ENCODE results near the gene TBC1D22A. TPM values are rescaled to one million over a fixed set of nuclear protein-coding genes. Genes with fewer than 3 reads are reported as not detected.

TBC1D22A gene
- total RNA-seq, 1 donor from 2014 or later: 15.8 TPM

DNA sequence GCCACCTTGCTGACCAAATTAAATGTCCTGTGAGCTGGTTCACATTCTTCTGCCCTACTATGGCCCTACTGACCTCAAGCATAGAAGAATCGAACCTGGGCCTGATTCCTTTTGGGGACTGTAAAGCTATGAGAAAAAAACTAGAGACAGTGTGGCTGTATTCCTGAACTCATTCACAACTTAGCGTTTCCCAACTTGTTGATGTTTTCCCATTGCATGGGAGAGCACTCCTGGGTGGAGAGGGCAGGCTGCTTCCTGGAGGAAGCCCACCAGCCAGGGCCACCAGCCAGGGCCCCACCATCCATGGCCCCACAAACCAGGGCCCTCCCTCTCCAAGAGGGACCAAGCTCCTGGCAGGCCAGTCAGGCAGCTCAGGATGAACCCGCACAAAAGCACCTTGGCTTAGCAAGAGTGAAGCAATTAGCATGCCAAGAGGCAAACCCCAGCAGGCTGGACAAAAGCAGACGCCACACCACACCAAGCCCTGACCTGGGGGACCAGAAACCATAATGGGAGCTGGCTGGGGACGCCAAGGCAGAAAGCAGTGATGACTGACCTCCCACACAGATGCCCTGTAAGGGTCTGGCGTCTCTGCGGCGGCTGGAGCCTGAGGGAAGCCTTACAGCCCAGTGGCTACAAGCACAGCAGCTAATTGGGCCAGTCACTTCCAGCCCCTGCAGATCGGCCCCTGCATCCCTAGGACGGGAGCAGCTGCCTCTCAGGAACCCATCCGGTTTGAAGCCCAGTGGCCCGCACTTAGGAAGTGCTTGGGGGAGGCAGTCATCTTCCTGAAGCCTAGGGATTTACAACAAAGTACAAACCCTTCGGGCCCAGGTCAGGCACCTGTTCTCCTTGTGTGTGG is 26.5 kb upstream of the TBC1D22A start:
- intact Hi-C loops (cut with micrococcal nuclease): loop anchor here (10.0 kb wide), 1 partner anchor 51 kb away; no protein-coding TSS in a partner anchor
- ATAC-seq: no peak
- no peak for DNase-seq

- no peak for ATAC-seq
- DNase-seq: no peak
- intact Hi-C loops (cut with micrococcal nuclease): loop anchor here (10.0 kb wide), 1 partner anchor 52 kb away; no protein-coding TSS in a partner anchor
These were observed 25.7 kb upstream of the TBC1D22A start for GRCh38 chr22:46736705-46737104.

- intact Hi-C loops (cut with micrococcal nuclease): loop anchor here (10.0 kb wide), 1 partner anchor 53 kb away; no protein-coding TSS in a partner anchor
- peak; percentile 67 for DNase-seq
- peak; percentile 9 for ATAC-seq
These were observed 25.1 kb upstream of the TBC1D22A start for GRCh38 chr22:46737105-46737975.

DNA sequence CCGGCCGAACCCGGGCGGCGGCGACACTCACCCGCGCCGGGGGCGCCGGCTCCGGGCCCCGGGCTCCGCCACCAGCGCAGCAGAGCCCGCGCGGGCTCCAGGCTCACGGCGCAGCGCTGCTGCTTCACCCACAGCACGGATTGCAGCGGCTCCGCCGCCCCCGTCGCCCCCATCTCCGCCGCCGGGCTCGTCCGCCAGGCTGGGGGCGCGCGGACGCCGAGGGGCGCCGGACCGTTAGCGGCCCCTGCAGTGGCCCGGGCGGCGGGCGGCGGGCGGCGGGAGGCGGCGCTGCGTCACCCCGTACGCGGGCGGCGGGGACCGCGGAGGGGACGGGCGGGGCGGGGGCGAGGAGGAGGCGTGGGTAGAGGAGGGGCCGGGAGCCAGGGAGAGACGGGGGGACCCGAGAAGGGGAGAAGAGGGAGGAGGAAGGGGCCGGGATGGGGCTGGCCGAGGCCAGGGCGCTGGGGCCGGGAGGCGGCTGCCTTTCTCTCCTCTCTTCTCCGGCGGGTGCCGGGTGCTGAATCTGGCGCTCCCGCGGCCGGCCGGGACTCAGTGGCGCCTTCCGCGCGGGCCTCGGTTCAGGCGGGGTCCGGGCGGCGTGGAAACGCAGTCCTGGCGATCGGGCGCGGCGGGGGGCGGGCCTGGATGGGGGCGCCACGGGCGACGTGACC is 24.3 kb upstream of the TBC1D22A start, which contains the start of gene CERK:
Gene CERK, minus strand, starts transcription at position 277 of the 671 bp plus-strand sequence. Its CDS starts 104 bp downstream, at position 173.
- intact Hi-C loops (cut with micrococcal nuclease): loop anchor here (10.0 kb wide), 1 partner anchor 53 kb away; no protein-coding TSS in a partner anchor
- ATAC-seq (peak; percentile 80), DNase-seq (peak; percentile 87)

DNA sequence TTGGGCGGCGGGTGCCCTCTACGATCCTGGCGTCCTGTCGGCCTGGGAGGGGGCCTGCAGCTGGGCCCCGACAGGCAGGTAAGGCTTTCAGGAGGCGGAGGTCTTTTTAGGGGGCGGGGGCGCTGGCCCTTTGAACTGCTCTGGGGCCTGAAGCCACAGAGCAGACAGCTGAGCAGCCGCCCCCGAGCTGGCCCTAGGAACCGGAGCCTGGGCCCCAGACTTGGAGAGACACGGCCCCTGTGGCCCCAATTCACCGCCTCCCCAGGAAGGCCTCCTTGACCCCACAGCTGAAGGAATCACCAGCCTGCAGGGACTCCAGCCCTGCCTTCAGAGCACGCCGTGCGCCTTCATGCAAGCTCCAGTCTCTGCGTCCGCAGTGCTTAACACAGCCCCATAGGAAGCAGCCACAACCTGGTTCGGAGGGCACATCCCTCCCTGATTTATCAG is 23.8 kb upstream of the TBC1D22A start:
- DNase-seq: peak; percentile 55
- peak; percentile 15 for ATAC-seq
- intact Hi-C loops (cut with micrococcal nuclease): loop anchor here (10.0 kb wide), 1 partner anchor 54 kb away; no protein-coding TSS in a partner anchor

- DNase-seq (peak; percentile 61), ATAC-seq (peak; percentile 32)
These were observed 23.2 kb upstream of the TBC1D22A start for GRCh38 chr22:46739094-46739870.

DNA sequence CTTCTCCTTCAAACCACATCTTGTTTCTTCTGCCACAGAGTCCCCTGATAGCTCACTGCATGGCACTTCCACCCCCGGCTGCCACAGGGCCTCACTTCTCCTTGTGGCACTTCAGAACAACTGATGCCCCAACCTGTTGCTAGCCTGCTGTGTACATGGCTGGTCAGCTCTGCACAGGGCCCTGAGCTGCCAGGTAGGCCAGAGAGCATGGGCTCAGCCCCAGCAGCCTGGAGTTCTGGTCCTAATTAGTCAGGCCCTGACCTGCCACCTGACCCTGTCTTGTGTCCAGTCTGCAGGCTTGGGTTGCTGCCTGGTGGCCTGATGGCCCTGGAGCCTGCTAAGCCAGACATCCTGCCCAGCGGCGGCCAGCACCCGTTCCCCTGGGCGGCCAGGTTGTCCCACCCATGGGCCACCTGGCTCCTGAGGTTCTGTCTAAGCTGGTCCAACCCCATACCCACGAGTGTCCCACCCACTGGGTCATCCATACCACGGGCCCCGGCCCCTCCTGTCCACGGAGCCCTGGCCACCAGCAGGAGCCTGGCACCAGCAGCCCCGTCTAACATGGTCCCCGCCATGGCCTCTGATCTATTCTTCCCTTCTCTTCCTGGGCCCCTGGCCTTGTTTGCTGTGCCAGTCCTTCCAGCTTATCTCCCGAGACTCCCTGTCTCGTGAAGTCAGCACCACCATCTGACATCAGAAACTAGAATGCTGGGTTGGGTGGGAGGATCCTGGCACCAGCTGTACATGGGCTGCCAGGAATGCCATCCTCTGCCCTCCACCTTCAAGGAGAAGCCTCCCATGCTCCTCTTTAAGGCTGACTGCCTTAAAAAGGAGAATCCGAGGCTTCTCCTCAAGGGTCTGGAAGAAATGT is 21.3 kb upstream of the TBC1D22A start:
- no peak for DNase-seq
- peak; percentile 20 for ATAC-seq
- intact Hi-C loops (cut with micrococcal nuclease): no loop called here

More at GRCh38 chr22:46739094-46739870, 23.2 kb upstream of the TBC1D22A start:
- intact Hi-C loops (cut with micrococcal nuclease): loop anchor here (10.0 kb wide), 1 partner anchor 54 kb away; no protein-coding TSS in a partner anchor

GRCh38 chr22:46741974-46742519 is 20.4 kb upstream of the TBC1D22A start:
- DNase-seq: no peak
- ATAC-seq: no peak

DNA sequence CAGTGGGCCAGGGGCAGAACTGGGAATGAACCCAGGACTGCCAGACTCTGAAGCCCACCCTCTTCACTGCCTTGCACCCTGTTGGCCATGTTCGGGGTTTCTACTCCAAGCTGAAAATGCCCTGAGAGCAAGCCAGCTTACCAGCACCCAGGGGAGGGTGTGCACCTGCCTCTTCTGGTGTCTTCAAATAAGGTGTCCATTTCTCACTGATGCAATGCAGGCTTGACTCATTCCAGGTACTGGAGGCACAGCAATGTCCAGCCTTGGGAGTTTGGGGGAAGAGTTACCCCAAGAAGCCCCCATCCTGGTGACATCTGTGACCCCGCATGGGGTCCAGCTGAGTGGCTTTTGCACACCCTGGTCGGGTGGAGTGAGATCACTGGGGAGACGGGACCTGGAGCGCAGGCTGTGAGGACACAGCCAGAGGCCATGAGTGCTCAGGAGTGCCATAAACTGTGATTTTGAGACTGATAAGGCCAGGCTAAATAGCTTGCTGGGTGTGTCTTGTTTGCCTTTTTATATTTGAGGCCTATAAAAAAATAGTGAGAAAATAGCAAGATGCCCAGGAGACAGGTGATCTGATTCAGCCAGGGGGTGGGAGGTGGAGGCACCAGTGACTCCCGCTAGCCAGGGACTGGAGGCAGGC is 19.8 kb upstream of the TBC1D22A start:
- intact Hi-C loops (cut with micrococcal nuclease): no loop called here
- DNase-seq (peak; percentile 20), ATAC-seq (no peak)

More at GRCh38 chr22:46741974-46742519, 20.4 kb upstream of the TBC1D22A start:
- intact Hi-C loops (cut with micrococcal nuclease): no loop called here

GRCh38 chr22:46744581-46744980 is 17.9 kb upstream of the TBC1D22A start:
- ATAC-seq (no peak), DNase-seq (peak; percentile 6)
- intact Hi-C loops (cut with micrococcal nuclease): no loop called here

DNA sequence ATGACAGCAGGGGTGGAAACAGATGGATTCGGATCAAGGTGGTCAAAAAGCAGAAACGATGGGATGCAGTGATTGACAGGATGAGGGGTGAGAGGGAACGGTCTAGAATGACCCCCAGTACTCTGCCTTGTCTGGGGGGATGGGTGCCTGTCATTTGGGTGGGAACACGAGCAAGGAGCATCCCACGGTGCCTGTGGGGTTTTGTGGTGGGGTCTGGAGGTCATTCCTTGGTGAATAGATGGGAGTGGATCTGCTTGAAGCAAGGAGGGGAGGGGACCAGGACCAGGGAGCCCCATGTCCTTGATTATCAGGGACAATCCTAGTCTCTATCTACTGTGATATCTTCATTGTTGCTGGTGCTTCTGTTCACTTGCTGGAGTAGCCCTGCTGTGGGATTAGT is 16.3 kb upstream of the TBC1D22A start:
- ATAC-seq (no peak), DNase-seq (no peak)
- intact Hi-C loops (cut with micrococcal nuclease): no loop called here

- peak; percentile 14 for DNase-seq
- ATAC-seq: no peak
- intact Hi-C loops (cut with micrococcal nuclease): no loop called here
These were observed 15.8 kb upstream of the TBC1D22A start for GRCh38 chr22:46746620-46747019.

DNA sequence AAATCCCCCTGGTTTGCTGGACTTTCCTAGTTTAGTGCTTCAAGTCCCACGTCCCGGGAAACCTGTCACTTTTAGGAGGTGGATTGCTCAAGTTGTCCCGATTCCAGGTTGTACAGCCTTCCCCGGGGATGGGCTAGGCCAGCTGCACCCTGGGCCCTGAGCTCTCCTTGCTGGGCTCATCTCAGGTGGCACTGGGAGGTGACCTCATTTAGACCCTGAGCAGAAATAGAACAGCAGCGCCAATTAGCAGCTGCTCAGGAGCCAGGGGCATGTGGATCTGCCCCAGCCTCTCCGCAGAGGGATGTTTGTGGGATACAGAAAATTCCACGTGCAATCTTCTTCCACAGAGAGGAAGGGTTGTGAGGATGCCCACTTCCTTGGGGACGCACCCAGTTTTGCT is 14.8 kb upstream of the TBC1D22A start:
- intact Hi-C loops (cut with micrococcal nuclease): no loop called here
- ATAC-seq: peak; percentile 27
- peak; percentile 22 for DNase-seq

DNA sequence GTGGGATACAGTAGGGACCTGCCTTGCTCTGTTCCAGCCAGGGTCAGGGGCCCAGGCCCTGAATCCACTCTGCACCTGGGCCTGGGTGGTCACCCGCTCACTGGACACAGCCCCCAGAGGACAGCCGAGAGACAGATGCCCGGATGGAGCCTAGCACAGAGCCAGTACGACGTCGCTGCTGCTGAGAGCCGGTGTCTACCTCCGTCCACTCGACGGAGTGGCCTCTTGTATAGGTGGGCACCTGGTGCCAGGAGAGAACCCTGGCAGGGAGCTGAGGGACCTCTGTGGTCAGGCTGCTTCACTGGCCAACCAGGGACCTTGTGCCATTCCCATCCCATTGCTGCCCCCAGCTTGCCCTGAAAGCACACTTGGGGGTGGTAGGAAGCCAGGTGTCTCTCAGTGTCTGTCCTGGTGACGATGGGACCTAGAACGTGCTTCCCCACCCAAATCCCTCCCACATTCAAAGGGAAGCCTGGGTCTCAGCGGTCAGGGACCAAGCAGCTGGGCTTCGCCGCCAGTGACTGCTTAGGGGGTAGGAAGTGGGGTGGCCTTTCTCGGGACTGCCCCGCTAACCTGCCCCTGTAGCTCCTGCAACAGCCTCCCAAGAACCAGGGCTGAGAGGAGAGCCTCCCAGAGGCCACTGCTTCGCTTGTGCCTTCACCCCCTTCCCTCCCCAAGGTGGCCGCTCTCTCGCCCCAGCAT is 14.1 kb upstream of the TBC1D22A start:
- ATAC-seq: no peak

DNA sequence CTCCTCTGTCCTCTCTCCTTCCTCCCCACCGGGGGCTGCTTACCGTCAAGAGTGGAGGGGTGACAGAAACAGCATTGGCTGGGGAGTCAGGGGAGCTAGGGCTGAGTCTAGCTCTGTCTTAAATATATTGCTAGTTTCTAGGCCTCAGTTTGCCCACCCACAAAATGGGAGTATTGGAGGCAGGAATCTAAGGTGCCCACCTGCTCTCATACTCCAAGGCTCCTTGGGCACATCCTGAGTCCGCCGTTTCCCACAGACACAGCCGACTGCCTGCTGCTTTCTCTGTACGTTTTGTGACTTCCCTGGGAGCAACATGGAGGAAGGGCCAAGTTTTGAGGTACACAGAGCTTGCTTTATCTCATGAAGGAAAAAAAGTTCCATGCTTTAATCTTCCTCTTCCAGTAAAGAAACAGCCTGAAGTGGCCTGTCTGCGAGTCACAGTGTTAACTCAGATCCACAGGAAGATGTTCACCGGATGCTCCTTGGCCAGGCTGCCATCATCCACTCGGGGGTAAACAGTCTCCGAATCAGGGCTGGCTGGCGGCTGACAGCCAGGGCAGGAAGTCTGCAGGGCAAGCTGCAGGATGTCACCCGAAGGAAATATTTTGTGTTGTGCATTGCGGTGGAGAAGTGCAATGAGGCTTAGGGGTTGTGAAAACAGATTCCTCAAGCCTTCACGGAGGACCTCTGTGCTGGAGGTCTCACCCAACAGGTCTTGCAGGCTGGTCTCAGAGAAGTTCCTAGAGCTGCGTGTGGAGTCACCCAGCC is 13.4 kb upstream of the TBC1D22A start:
- intact Hi-C loops (cut with micrococcal nuclease): no loop called here
- DNase-seq (peak; percentile 35), ATAC-seq (no peak)

More for the DNA sequence above, 14.1 kb upstream of the TBC1D22A start:
- DNase-seq: peak; percentile 20
- intact Hi-C loops (cut with micrococcal nuclease): no loop called here
